CD14-positive monocyte (primary cell): ENCODE measurements around the gene ADAMTS10. TPM values are rescaled to one million over a fixed set of nuclear protein-coding genes. Genes with fewer than 3 reads are reported as not detected.

Experiments used
- DNase-seq, 3 donors: peaks; one replicate each; pipeline ENCODE4 v3.0.0-alpha.2; 2011 to 2022
- H2AFZ ChIP-seq: 2 replicates; pipeline ENCODE4 v1.6.0; 2012; ENCODE audit warnings: mild to moderate bottlenecking, low read depth, low read length, inconsistent platforms; ENCODE audit not compliant: insufficient read depth, poor library complexity, severe bottlenecking
- H3K27ac ChIP-seq, 2 donors: 1 replicate in 1 of 2; 2 replicates in 1 of 2; pipeline ENCODE4 v1.5.1; 2012 to 2013; ENCODE audit warnings: low read length in 2 of 2, control low read depth in 1 of 2, inconsistent platforms in 1 of 2, low read depth in 1 of 2, mild to moderate bottlenecking in 1 of 2
- H3K27me3 ChIP-seq, 2 donors: one replicate each; pipeline versions ENCODE4 v1.6.0 to v1.6.1; 2011 to 2013; ENCODE audit warnings: low read length in 2 of 2; ENCODE audit not compliant: control insufficient read depth in 2 of 2, insufficient read depth in 2 of 2
- H3K36me3 ChIP-seq, 2 donors: replicated peaks in 1 of 2; 1 replicate in 1 of 2; 2 replicates in 1 of 2; pipeline versions ENCODE4 v1.5.1 to v1.6.1; 2012 to 2013; ENCODE audit warnings: low read length in 2 of 2, control low read depth in 1 of 2, inconsistent platforms in 1 of 2, mild to moderate bottlenecking in 1 of 2; ENCODE audit not compliant: insufficient read depth in 2 of 2, control insufficient read depth in 1 of 2
- H3K4me1 ChIP-seq, 2 donors: 1 replicate in 1 of 2; 2 replicates in 1 of 2; pipeline versions ENCODE4 v1.5.1 to v1.6.1; 2012 to 2013; ENCODE audit warnings: low read length in 2 of 2, control low read depth in 1 of 2, inconsistent platforms in 1 of 2, mild to moderate bottlenecking in 1 of 2, moderate library complexity in 1 of 2; ENCODE audit not compliant: insufficient read depth in 2 of 2, control insufficient read depth in 1 of 2
- H3K4me2 ChIP-seq: replicated peaks from 2 replicates; pipeline ENCODE3; 2012; ENCODE audit warnings: low read length, moderate library complexity, mild to moderate bottlenecking; ENCODE audit not compliant: poor library complexity, severe bottlenecking; ENCODE audit errors: extremely low read depth
- H3K4me3 ChIP-seq, 3 experiments: fragments of 200-600 bp in 1 of 3; sonication (generic) in 1 of 3; replicated peaks in 1 of 3; 1 replicate in 2 of 3; 2 replicates in 1 of 3; pipeline ENCODE4 v1.5.1; 2011 to 2013; ENCODE audit warnings: low read length in 3 of 3, mild to moderate bottlenecking in 3 of 3, control low read depth in 2 of 3, low read depth in 2 of 3, inconsistent platforms in 1 of 3, moderate library complexity in 1 of 3
- H3K79me2 ChIP-seq: 2 replicates; pipeline ENCODE4 v1.6.0; 2012; ENCODE audit warnings: mild to moderate bottlenecking, control low read depth, inconsistent platforms, low read length, moderate library complexity; ENCODE audit not compliant: insufficient read depth
- H3K9ac ChIP-seq: 2 replicates; pipeline ENCODE4 v1.6.0; 2017; ENCODE audit warnings: low read length, mild to moderate bottlenecking; ENCODE audit not compliant: insufficient read depth, poor library complexity, severe bottlenecking
- H3K9me3 ChIP-seq, 2 donors: replicated peaks in 1 of 2; 1 replicate in 1 of 2; 2 replicates in 1 of 2; pipeline versions ENCODE4 v1.5.1 to v1.6.1; 2012 to 2013; ENCODE audit warnings: low read length in 2 of 2, control low read depth in 1 of 2; ENCODE audit not compliant: control insufficient read depth in 1 of 2, insufficient read depth in 1 of 2
- H4K20me1 ChIP-seq: 2 replicates; pipeline ENCODE4 v1.6.0; 2012; ENCODE audit warnings: mild to moderate bottlenecking, low read length, control low read depth, moderate library complexity; ENCODE audit not compliant: insufficient read depth
- H3K27ac Mint-ChIP-seq, 7 donors: one replicate each; pipeline ENCODE4 v1.8.0; 2020; ENCODE audit warnings: mild to moderate bottlenecking in 7 of 7, mixed read lengths in 7 of 7, moderate library complexity in 6 of 7, inconsistent platforms in 2 of 7
- H3K27me3 Mint-ChIP-seq, 3 donors: one replicate each; pipeline ENCODE4 v1.8.0; 2021 to 2022; ENCODE audit warnings: low read depth in 3 of 3, mild to moderate bottlenecking in 3 of 3, mixed read lengths in 3 of 3, moderate library complexity in 3 of 3, inconsistent platforms in 1 of 3
- H3K36me3 Mint-ChIP-seq, 2 donors: one replicate each; pipeline ENCODE4 v1.8.0; 2020; ENCODE audit warnings: mixed read lengths in 2 of 2, inconsistent platforms in 1 of 2, mild to moderate bottlenecking in 1 of 2
- H3K4me1 Mint-ChIP-seq: one replicate; pipeline ENCODE4 v1.8.0; 2020; ENCODE audit warnings: mild to moderate bottlenecking, mixed read lengths
- H3K4me3 Mint-ChIP-seq, 2 donors: one replicate each; pipeline ENCODE4 v1.8.0; 2020; ENCODE audit warnings: mild to moderate bottlenecking in 2 of 2, mixed read lengths in 2 of 2, moderate library complexity in 1 of 2
- H3K9me3 Mint-ChIP-seq, 7 donors: one replicate each; pipeline ENCODE4 v1.8.0; 2020 to 2022; ENCODE audit warnings: mixed read lengths in 7 of 7, mild to moderate bottlenecking in 6 of 7, moderate library complexity in 6 of 7, inconsistent platforms in 2 of 7
- whole genome bisulfite sequencing: methylation state at CpG from one replicate; pipeline ENCODE4 v1.1.5; 2013; ENCODE audit warnings: missing lambda C conversion rate; ENCODE audit not compliant: insufficient coverage; 5-methylcytosine and 5-hydroxymethylcytosine counted together
- intact Hi-C, 2 donors: fragments of 100-400 bp; cut with micrococcal nuclease; formaldehyde crosslinking; loops; one replicate each; pipeline versions ENCODE4 v1.15.0 to v1.15.1; 2023
- polyA plus RNA-seq, 3 donors: library from polyadenylated mRNA; depleted of rRNA in 1 of 3; unstranded in 2 of 3; stranded (reverse) in 1 of 3; fragments of 300-500 nt in 2 of 3; fragments of >200 nt in 1 of 3; fragmentation: Illumina TruSeq in 2 of 3; gene quantifications; 1 replicate in 2 of 3; 2 replicates in 1 of 3; pipeline ENCODE4 v1.2.3, GENCODE V29; 2012 to 2021
- TF ChIP-seq, protein P1 (sequence below): fragments of 200-600 bp; IDR thresholded peaks from one replicate; pipeline ENCODE4 v1.8.0; 2022; ENCODE audit warnings: antibody characterized with exemption, mild to moderate bottlenecking

The ADAMTS10 gene
- polyA plus RNA-seq, 3 donors = 2.3 TPM; not detected in 2

DNA sequence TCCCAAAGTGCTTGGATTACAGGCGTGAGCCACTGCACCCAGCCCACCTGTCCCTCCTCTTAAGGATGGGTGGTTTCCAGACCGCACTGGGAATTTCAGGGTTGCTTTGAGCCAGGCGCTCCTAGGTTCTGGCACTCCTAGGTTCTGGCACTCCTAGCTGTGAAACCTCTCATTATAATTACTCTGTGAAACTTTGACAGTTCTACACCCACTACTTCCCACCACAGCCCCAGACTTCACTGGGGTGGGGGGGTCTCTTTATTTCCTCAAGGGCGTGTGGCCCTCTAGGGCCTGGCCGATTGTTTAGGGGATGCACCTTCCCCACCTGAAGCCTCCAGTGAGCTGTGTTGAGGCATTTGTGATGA is 2.3 kb upstream of the ADAMTS10 start:
- Histone ChIP-seq H3K4me2 (no peak overlapping the region), H3K4me1 (peaks cover 28 to 34% of the 10 kb centered on the region in 2 donors), H3K36me3 (no peaks in the 10 kb centered on the region), H3K79me2 (no peaks in the 10 kb centered on the region), H3K27me3 (peaks cover 6 to 34% of the 10 kb centered on the region in 2 donors), H3K9me3 (no peaks in the 10 kb centered on the region), H3K27ac (no peak overlapping the region), H3K4me3 (no peak overlapping the region), H2AFZ (no peak overlapping the region), H3K9ac (no peak overlapping the region), H4K20me1 (no peaks in the 10 kb centered on the region)
- TF ChIP-seq, protein P1, sequence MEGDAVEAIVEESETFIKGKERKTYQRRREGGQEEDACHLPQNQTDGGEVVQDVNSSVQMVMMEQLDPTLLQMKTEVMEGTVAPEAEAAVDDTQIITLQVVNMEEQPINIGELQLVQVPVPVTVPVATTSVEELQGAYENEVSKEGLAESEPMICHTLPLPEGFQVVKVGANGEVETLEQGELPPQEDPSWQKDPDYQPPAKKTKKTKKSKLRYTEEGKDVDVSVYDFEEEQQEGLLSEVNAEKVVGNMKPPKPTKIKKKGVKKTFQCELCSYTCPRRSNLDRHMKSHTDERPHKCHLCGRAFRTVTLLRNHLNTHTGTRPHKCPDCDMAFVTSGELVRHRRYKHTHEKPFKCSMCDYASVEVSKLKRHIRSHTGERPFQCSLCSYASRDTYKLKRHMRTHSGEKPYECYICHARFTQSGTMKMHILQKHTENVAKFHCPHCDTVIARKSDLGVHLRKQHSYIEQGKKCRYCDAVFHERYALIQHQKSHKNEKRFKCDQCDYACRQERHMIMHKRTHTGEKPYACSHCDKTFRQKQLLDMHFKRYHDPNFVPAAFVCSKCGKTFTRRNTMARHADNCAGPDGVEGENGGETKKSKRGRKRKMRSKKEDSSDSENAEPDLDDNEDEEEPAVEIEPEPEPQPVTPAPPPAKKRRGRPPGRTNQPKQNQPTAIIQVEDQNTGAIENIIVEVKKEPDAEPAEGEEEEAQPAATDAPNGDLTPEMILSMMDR = no peak
- H3K27me3 Mint-ChIP-seq = peaks cover 26 to 52% (median 43%) of the 10 kb centered on the region in 3 donors
- H3K9me3 Mint-ChIP-seq = peaks cover 0 to 6% (median 0%) of the 10 kb centered on the region in 7 donors
- no peak for DNase-seq
- H3K4me3 Mint-ChIP-seq = peak overlapping the region in 1 of 2 donors; percentile 21
- peaks cover 31% of the 10 kb centered on the region for H3K4me1 Mint-ChIP-seq
- no peak overlapping the region for H3K27ac Mint-ChIP-seq
- intact Hi-C loops = loop anchor here in 1 of 2 donors (10.0 kb wide), 1 partner anchor 82 kb away; the partner anchor contains the start of gene ACTL9
- peaks cover 0 to 9% of the 10 kb centered on the region in 2 donors for H3K36me3 Mint-ChIP-seq
- 65% methylated on average over 2 of the region's 5 CpGs for WGBS

DNA sequence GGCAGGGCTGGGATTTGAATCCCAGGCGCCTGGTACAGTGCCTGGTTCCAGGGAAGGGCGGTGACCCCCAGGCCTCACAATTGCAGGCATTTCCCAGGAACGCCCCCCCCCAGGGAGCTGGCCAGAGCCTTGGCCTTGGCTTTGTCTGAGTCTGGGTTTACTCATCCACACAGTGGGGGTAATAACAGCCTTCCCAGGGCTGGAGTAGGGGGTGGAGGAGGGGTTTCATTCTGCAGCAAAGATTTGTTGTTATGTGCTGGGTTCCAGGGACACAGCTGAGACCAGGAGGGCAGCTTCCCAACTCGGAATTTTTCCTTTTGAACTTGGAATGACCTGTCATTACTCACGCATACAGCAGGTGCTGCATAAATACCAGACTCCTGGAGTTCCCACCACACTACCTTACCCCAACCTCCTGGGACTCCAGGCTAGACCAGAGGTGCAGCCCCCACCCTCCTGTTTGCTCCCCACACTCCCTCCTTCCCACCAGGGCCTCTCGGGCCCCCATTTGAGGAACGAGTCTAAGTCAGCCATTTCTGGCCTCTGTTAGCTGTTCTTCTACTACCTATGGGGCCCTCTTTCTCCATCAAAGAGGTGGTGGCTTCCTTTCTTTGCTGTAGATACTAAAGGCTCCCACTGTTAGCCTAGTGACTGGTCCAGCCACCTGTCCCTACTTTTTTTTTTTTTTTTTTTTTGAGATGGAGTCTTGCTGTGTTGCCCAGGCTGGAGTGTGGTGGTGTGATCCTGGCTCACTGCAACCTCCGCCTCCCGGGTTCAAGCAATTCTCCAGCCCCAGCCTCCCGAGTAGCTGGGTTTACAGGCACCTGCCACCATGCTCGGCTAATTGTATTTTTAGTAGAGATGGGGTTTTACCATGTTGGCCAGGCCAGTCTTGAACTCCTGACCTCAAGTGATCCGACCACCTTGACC is 1.6 kb upstream of the ADAMTS10 start:
- no peak overlapping the region for H3K27ac ChIP-seq
- H3K9ac ChIP-seq = no peak overlapping the region
- TF ChIP-seq, protein P1 = no peak
- H3K79me2 ChIP-seq = no peaks in the 10 kb centered on the region
- no peaks in the 10 kb centered on the region for H3K36me3 ChIP-seq
- H3K27me3 ChIP-seq = peaks cover 6 to 34% of the 10 kb centered on the region in 2 donors
- DNase-seq = no peak
- intact Hi-C loops = loop anchor here in 1 of 2 donors (10.0 kb wide), 1 partner anchor 83 kb away; the partner anchor contains the start of gene ACTL9
- WGBS = 76% methylated on average over 6 of the region's 12 CpGs
- Mint-ChIP-seq H3K27me3 (peaks cover 25 to 57% (median 46%) of the 10 kb centered on the region in 3 donors), H3K4me3 (peak overlapping the region in 1 of 2 donors; percentile 60), H3K9me3 (peaks cover 0 to 6% (median 1%) of the 10 kb centered on the region in 7 donors), H3K36me3 (peaks cover 0 to 9% of the 10 kb centered on the region in 2 donors), H3K4me1 (peaks cover 31% of the 10 kb centered on the region), H3K27ac (no peak overlapping the region)
- peaks cover 28 to 34% of the 10 kb centered on the region in 2 donors for H3K4me1 ChIP-seq
- no peak overlapping the region for H3K4me3 ChIP-seq
- H3K4me2 ChIP-seq = no peak overlapping the region
- no peak overlapping the region for H2AFZ ChIP-seq
- H3K9me3 ChIP-seq = no peaks in the 10 kb centered on the region
- no peaks in the 10 kb centered on the region for H4K20me1 ChIP-seq
